NCI-H510A treated with DMSO at 0.1 percent for 48 hours (cell line): ENCODE results near the gene USPL1.

ENCODE experiments used
- DNase-seq: peaks from one replicate; lab custom pipeline; 2025; lab: John Stamatoyannopoulos, UW

USPL1 gene

GRCh38 chr13:30696278-30697176, 78.8 kb downstream of the USPL1 start:
- DNase-seq = no peak

GRCh38 chr13:30697177-30697953, 79.6 kb downstream of the USPL1 start:
- no peak for DNase-seq

- DNase-seq = no peak
Measured at GRCh38 chr13:30697996-30698401, 80.3 kb downstream of the USPL1 start.

- no peak for DNase-seq
Measured at GRCh38 chr13:30698488-30699005, 80.8 kb downstream of the USPL1 start.

GRCh38 chr13:30700364-30700763, 82.6 kb downstream of the USPL1 start:
- DNase-seq = no peak

GRCh38 chr13:30702006-30702405, 84.3 kb downstream of the USPL1 start:
- DNase-seq = no peak

- no peak for DNase-seq
Measured at GRCh38 chr13:30704596-30704995, 86.9 kb downstream of the USPL1 start.

GRCh38 chr13:30705680-30706079, 88.0 kb downstream of the USPL1 start:
- no peak for DNase-seq

- DNase-seq = no peak
Measured at GRCh38 chr13:30708541-30708940, 90.8 kb downstream of the USPL1 start.
